AG09309 (cell line): ENCODE results near the gene NAT8L.
"Not testable (repeated sequence)": the region's sequence is repeated elsewhere in the genome, so short reads cannot be mapped to it uniquely, and the experiment has no call there.

Source experiments
- DNase-seq: peaks from one replicate; pipeline ENCODE4 v3.0.0-alpha.2; 2010; ENCODE audit warnings: low read depth
- H3K4me3 ChIP-seq: 2 replicates; pipeline ENCODE4 v1.5.1; 2011; ENCODE audit warnings: mild to moderate bottlenecking, low read depth, low read length, moderate library complexity; ENCODE audit not compliant: control insufficient read depth
- TF ChIP-seq, protein P1 (sequence below): IDR thresholded peaks from 2 replicates; pipeline ENCODE4 v1.5.1; 2011; ENCODE audit warnings: mild to moderate bottlenecking, low read depth, low read length, inconsistent platforms; ENCODE audit not compliant: insufficient read depth, control insufficient read depth; ENCODE audit errors: missing control alignments

Gene NAT8L

GRCh38 chr4:2025817-2026216 lies 33.3 kb upstream of the NAT8L start:
- DNase-seq = no peak
- no peak overlapping the region for H3K4me3 ChIP-seq
- TF ChIP-seq, protein P1, sequence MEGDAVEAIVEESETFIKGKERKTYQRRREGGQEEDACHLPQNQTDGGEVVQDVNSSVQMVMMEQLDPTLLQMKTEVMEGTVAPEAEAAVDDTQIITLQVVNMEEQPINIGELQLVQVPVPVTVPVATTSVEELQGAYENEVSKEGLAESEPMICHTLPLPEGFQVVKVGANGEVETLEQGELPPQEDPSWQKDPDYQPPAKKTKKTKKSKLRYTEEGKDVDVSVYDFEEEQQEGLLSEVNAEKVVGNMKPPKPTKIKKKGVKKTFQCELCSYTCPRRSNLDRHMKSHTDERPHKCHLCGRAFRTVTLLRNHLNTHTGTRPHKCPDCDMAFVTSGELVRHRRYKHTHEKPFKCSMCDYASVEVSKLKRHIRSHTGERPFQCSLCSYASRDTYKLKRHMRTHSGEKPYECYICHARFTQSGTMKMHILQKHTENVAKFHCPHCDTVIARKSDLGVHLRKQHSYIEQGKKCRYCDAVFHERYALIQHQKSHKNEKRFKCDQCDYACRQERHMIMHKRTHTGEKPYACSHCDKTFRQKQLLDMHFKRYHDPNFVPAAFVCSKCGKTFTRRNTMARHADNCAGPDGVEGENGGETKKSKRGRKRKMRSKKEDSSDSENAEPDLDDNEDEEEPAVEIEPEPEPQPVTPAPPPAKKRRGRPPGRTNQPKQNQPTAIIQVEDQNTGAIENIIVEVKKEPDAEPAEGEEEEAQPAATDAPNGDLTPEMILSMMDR = no peak

DNA sequence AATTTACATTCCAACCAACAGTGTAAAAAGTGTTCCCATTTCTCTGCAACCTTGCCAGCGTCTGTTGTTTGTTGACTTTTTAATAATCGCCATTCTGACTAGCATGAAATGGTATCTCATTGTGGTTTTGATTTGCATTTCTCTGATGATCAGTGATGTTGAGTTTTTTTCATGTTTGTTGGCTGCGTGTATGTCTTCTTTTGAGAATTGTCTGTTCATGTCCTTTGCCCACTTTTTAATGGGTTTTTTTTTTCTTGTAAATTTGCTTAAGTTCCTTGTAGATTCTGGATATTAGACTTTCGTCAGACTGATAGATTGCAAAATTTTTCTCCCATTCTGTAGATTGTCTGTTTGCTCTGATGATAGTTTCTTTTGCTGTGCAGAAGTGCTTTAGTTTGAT lies 32.0 kb upstream of the NAT8L start:
- H3K4me3 ChIP-seq, DNase-seq: not testable (repeated sequence)

DNA sequence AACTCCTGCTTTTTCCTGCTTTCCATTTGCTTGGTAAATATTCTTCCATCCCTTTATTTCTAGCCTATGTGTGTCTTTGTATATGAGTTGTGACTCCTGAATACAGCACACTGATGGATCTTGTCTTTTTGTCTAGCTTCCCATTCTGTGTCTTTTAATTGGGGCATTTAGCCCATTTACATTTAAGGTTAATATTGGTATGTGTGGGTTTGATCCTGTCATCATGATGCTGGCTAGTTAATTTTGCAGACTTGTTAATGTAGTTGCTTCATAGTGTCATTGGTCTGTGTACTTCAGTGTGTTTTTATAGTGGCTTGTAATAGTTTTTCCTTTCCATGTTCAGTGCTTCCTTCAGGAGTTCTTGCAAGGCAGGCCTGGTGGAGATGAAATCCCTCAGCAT lies 28.0 kb upstream of the NAT8L start:
- not testable (repeated sequence) for DNase-seq, H3K4me3 ChIP-seq

DNA sequence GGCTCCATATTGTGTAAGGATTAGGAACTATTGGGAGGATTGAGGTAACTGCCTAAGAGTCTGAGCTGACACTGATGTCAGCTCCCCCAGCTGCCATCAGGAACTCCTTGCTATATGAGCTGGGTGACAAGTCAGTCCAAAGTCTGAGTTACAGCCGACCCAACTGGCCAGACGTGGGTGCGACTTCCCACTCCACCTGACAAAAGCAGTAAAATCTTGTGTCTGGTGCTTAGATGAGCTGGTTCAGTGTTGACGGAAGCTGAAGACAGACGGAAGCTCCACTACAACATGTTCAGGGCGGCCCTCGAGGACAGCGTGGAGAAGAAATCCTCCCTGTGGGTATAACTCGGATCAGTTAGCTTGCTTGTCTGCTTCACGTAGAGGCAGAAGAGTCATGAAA lies 22.8 kb upstream of the NAT8L start:
- no peak for DNase-seq

GRCh38 chr4:2036866-2037265 lies 22.3 kb upstream of the NAT8L start:
- DNase-seq = no peak
- H3K4me3 ChIP-seq = no peak overlapping the region
- TF ChIP-seq, protein P1 = no peak

More for the DNA sequence above, 22.8 kb upstream of the NAT8L start:
- TF ChIP-seq, protein P1 = no peak
- H3K4me3 ChIP-seq = no peak overlapping the region

- no peak for DNase-seq
- H3K4me3 ChIP-seq = peak overlapping the region; percentile 92
- TF ChIP-seq, protein P1 = no peak
Measured at GRCh38 chr4:2040391-2041238, 18.5 kb upstream of the NAT8L start.

DNA sequence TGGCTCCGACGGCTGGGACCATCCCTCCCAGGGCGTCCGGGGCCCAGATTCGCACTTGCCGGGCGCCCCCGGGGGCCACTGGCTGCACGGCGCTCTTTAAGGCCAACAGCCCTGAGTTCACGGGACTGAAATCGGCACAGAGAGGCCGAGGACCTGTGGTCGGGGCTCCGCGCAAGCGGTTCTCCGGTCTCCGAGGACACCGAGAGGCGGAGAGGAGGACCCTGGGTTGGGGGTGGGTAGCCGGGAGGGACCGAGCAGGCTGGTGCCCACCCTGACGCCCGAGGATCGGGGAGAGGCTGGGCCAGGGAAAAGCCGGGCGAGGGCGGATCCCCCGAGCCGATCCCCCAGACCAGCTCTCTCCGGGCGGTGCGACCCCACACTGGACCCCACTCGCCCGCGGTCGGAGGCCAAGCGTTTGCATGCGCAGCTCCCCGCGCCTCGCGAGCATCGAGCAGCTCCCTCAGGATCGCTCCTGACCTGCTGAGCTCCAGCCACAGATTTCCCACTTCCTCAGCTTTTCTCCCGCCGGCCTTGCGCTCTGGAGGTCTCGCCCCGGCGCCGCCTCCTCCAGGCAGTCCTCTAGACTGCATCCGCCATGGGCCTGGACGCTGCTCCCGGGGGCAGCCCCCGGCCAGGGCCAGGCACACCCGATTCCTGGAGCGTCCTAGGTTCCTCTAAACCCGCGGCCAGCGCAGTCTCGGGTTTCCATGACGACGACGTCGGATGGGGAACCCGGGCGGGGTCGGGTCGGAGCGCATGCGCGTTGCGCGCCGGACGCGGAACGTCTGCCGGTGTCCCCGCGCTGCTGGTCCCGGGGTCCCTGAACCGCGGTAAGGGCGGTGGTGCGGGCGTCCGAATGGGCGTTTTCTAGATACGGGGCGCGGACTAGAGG lies 17.6 kb upstream of the NAT8L start:
- TF ChIP-seq, protein P1 = no peak
- peak overlapping the region; percentile 92 for H3K4me3 ChIP-seq
- peak; percentile 3 for DNase-seq
